GM12801 (cell line): Measurements from ENCODE around the gene MBNL1.

Experiments used
- CTCF ChIP-seq: IDR thresholded peaks from one replicate; pipeline ENCODE4 v1.5.1; 2011; ENCODE audit warnings: control low read depth; ENCODE audit not compliant: insufficient read length; ENCODE audit errors: extremely low read depth

Gene MBNL1

GRCh38 chr3:152353578-152353977, 84.8 kb downstream of the MBNL1 start:
- no peak for TF ChIP-seq CTCF

- TF ChIP-seq CTCF, result no peak
These were observed 87.3 kb downstream of the MBNL1 start for GRCh38 chr3:152355744-152356665.

- no peak for TF ChIP-seq CTCF
These were observed 88.1 kb downstream of the MBNL1 start for GRCh38 chr3:152356870-152357276.

GRCh38 chr3:152357587-152357986, 88.9 kb downstream of the MBNL1 start:
- TF ChIP-seq CTCF, result no peak

GRCh38 chr3:152359385-152360248, 90.9 kb downstream of the MBNL1 start:
- TF ChIP-seq CTCF, result no peak

GRCh38 chr3:152360302-152360701, 91.6 kb downstream of the MBNL1 start:
- TF ChIP-seq CTCF, result no peak

- no peak for TF ChIP-seq CTCF
These were observed 92.2 kb downstream of the MBNL1 start for GRCh38 chr3:152360966-152361365.
